ENCODE data around the gene N4BP2.
"Not testable (repeated sequence)": the region's sequence is repeated elsewhere in the genome, so short reads cannot be mapped to it uniquely, and the experiment has no call there.

Gene N4BP2

DNA sequence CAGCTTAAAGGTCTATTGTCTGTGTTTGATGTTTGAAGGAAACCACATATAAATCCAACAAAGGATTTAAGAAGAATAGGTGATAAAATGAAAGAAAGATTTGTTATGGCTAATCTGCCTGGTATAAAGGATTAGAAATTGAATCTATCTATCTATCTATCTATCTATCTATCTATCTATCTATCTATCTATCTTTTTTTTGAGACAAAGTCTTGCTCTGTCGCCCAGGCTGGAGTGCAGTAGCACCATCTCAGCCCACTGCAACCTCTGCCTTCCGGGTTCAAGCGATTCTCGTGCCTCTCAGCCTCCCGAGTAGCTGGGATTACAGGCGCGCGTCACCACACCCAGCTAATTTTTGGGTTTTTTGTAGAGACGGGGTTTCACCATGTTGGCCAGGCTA lies 79.6 kb downstream of the N4BP2 start:
- not testable (repeated sequence) for H3K27me3 ChIP-seq (ENCODE audit: control insufficient read depth, insufficient read depth, low read length); H3K4me1 ChIP-seq (ENCODE audit: control insufficient read depth, insufficient read depth, low read length); H3K36me3 ChIP-seq (ENCODE audit: control insufficient read depth, insufficient read depth, low read length); H3K9me3 ChIP-seq (ENCODE audit: control insufficient read depth, low read length); H3K4me3 ChIP-seq (ENCODE audit: low read length); H3K9ac ChIP-seq (ENCODE audit: low read length)

- Histone ChIP-seq H3K27me3 (ENCODE audit: control insufficient read depth, insufficient read depth, low read length) (no peaks in the 10 kb centered on the region), H3K4me1 (ENCODE audit: control insufficient read depth, insufficient read depth, low read length) (no peaks in the 10 kb centered on the region), H3K9me3 (ENCODE audit: control insufficient read depth, low read length) (no peaks in the 10 kb centered on the region), H3K36me3 (ENCODE audit: control insufficient read depth, insufficient read depth, low read length) (no peaks in the 10 kb centered on the region), H3K4me3 (ENCODE audit: low read length) (no peak overlapping the region), H3K9ac (ENCODE audit: low read length) (no peak overlapping the region)
Observed at GRCh38 chr4:40140196-40140595, 83.5 kb downstream of the N4BP2 start.

DNA sequence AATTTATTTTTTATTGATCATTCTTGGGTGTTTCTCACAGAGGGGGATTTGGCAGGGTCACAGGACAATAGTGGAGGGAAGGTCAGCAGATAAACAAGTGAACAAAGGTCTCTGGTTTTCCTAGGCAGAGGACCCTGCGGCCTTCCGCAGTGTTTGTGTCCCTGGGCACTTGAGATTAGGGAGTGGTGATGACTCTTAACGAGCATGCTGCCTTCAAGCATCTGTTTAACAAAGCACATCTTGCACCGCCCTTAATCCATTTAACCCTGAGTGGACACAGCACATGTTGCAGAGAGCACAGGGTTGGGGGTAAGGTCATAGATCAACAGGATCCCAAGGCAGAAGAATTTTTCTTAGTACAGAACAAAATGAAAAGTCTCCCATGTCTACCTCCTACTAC lies 83.9 kb downstream of the N4BP2 start:
- H3K9ac ChIP-seq (ENCODE audit: low read length); H3K9me3 ChIP-seq (ENCODE audit: control insufficient read depth, low read length); H3K4me3 ChIP-seq (ENCODE audit: low read length); H3K36me3 ChIP-seq (ENCODE audit: control insufficient read depth, insufficient read depth, low read length); H3K27me3 ChIP-seq (ENCODE audit: control insufficient read depth, insufficient read depth, low read length); H3K4me1 ChIP-seq (ENCODE audit: control insufficient read depth, insufficient read depth, low read length): not testable (repeated sequence)

DNA sequence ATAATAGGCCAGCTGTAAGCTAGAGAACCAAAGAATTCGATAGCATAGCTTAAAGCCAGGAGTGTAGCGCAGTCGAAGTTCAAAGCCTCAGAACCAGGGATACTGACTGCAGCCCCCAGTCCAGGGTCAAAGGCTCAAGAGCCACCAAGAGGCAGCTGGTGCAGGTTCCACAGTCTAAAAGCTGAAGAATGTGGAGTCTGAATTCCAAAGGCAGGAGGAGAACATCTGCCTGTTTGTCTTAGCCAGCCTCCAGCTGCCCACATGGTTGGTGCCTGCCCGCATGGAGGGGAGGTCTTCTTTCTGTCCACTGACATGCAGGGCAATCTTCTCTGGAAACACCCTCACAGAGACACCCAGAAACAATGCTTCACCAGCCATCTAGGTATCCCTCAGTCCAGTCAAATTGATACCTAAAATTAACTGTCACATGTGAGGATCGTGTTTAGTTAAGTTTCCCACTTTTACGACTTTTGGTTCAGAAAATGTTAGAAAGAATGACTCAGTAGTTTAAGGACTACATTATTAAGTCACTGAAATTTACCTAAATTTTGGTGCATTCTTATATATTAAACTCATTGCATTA lies 87.4 kb downstream of the N4BP2 start:
- no peak overlapping the region for H3K4me3 ChIP-seq (ENCODE audit: low read length)
- no peaks in the 10 kb centered on the region for H3K4me1 ChIP-seq (ENCODE audit: control insufficient read depth, insufficient read depth, low read length)
- H3K36me3 ChIP-seq (ENCODE audit: control insufficient read depth, insufficient read depth, low read length), result no peaks in the 10 kb centered on the region
- H3K9ac ChIP-seq (ENCODE audit: low read length), result no peak overlapping the region
- no peaks in the 10 kb centered on the region for H3K27me3 ChIP-seq (ENCODE audit: control insufficient read depth, insufficient read depth, low read length)
- H3K9me3 ChIP-seq (ENCODE audit: control insufficient read depth, low read length), result no peaks in the 10 kb centered on the region

GRCh38 chr4:40144716-40145115 lies 88.1 kb downstream of the N4BP2 start:
- H3K4me3 ChIP-seq (ENCODE audit: low read length), result no peak overlapping the region
- no peaks in the 10 kb centered on the region for H3K36me3 ChIP-seq (ENCODE audit: control insufficient read depth, insufficient read depth, low read length)
- no peak overlapping the region for H3K9ac ChIP-seq (ENCODE audit: low read length)
- H3K9me3 ChIP-seq (ENCODE audit: control insufficient read depth, low read length), result no peaks in the 10 kb centered on the region
- H3K27me3 ChIP-seq (ENCODE audit: control insufficient read depth, insufficient read depth, low read length), result no peaks in the 10 kb centered on the region
- no peaks in the 10 kb centered on the region for H3K4me1 ChIP-seq (ENCODE audit: control insufficient read depth, insufficient read depth, low read length)

GRCh38 chr4:40147490-40147889 lies 90.8 kb downstream of the N4BP2 start:
- not testable (repeated sequence) for H3K9ac ChIP-seq (ENCODE audit: low read length); H3K4me3 ChIP-seq (ENCODE audit: low read length); H3K9me3 ChIP-seq (ENCODE audit: control insufficient read depth, low read length); H3K27me3 ChIP-seq (ENCODE audit: control insufficient read depth, insufficient read depth, low read length); H3K4me1 ChIP-seq (ENCODE audit: control insufficient read depth, insufficient read depth, low read length); H3K36me3 ChIP-seq (ENCODE audit: control insufficient read depth, insufficient read depth, low read length)

DNA sequence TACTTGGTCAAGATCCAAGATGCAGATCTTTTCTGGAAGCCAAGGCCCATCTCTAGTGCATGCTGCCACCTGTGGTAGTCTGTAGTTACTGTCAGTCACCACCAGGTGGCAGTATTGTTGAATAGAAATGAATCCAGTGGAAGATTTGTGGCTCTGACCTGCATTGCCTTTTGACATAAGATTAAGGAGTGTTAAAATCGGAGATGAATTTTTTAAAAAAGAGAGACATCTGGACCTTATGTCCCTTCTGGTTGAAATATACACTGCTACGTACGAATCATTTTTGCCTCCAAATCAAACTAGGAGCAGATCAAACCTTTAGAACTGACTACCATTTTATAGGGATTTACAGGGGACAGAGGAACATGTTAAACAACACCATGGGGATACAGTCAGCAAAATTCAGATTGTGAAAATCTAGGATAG lies 93.3 kb downstream of the N4BP2 start:
- H3K9ac ChIP-seq (ENCODE audit: low read length), result no peak overlapping the region
- no peaks in the 10 kb centered on the region for H3K27me3 ChIP-seq (ENCODE audit: control insufficient read depth, insufficient read depth, low read length)
- H3K4me1 ChIP-seq (ENCODE audit: control insufficient read depth, insufficient read depth, low read length), result no peaks in the 10 kb centered on the region
- H3K36me3 ChIP-seq (ENCODE audit: control insufficient read depth, insufficient read depth, low read length), result no peaks in the 10 kb centered on the region
- no peaks in the 10 kb centered on the region for H3K9me3 ChIP-seq (ENCODE audit: control insufficient read depth, low read length)
- no peak overlapping the region for H3K4me3 ChIP-seq (ENCODE audit: low read length)

DNA sequence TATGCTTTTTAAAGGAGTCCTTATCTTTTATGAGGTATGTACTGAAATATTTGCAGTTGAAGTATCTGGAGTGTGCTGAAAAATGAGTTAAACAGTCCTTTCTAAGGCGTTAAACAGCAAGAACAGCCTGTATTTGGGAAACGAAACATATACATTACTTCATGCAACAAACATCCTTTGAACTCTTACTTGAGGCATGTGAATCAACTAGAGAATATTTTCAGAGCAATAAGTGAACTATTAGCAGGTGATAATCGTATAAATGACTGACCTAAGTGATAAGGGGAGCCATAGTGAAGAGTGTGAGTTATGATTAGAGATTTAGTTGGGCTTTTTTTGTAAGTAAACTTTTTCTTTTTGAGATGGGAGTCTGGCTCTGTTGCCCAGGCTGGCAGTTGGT lies 94.3 kb downstream of the N4BP2 start:
- no peak overlapping the region for H3K9ac ChIP-seq (ENCODE audit: low read length)
- no peaks in the 10 kb centered on the region for H3K9me3 ChIP-seq (ENCODE audit: control insufficient read depth, low read length)
- no peak overlapping the region for H3K4me3 ChIP-seq (ENCODE audit: low read length)
- H3K27me3 ChIP-seq (ENCODE audit: control insufficient read depth, insufficient read depth, low read length), result no peaks in the 10 kb centered on the region
- H3K36me3 ChIP-seq (ENCODE audit: control insufficient read depth, insufficient read depth, low read length), result no peaks in the 10 kb centered on the region
- H3K4me1 ChIP-seq (ENCODE audit: control insufficient read depth, insufficient read depth, low read length), result no peaks in the 10 kb centered on the region

DNA sequence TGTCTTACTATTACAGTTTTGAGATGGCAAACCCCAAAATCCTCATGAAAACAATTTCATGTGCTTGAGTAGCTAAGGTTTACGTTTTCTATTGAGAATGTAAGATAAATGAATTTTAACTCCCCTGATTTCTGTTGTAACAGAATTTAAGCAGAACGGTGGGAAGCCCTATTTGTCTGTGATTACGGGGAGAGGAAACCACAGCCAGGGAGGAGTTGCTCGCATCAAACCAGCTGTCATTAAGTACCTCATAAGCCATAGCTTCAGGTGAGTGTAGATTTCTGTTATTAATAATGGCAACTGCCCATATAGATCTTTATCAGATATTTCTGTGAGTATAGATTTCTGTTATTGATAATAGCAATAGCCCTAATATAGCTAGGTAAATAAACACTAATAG lies 96.0 kb downstream of the N4BP2 start:
- Histone ChIP-seq H3K27me3 (ENCODE audit: control insufficient read depth, insufficient read depth, low read length) (no peaks in the 10 kb centered on the region), H3K4me3 (ENCODE audit: low read length) (no peak overlapping the region), H3K9ac (ENCODE audit: low read length) (no peak overlapping the region), H3K36me3 (ENCODE audit: control insufficient read depth, insufficient read depth, low read length) (no peaks in the 10 kb centered on the region), H3K9me3 (ENCODE audit: control insufficient read depth, low read length) (no peaks in the 10 kb centered on the region), H3K4me1 (ENCODE audit: control insufficient read depth, insufficient read depth, low read length) (no peaks in the 10 kb centered on the region)

GRCh38 chr4:40157436-40157835 lies 100.8 kb downstream of the N4BP2 start:
- Histone ChIP-seq H3K9me3 (ENCODE audit: control insufficient read depth, low read length) (no peaks in the 10 kb centered on the region), H3K36me3 (ENCODE audit: control insufficient read depth, insufficient read depth, low read length) (no peaks in the 10 kb centered on the region), H3K4me1 (ENCODE audit: control insufficient read depth, insufficient read depth, low read length) (no peaks in the 10 kb centered on the region), H3K9ac (ENCODE audit: low read length) (no peak overlapping the region), H3K27me3 (ENCODE audit: control insufficient read depth, insufficient read depth, low read length) (no peaks in the 10 kb centered on the region), H3K4me3 (ENCODE audit: low read length) (no peak overlapping the region)

DNA sequence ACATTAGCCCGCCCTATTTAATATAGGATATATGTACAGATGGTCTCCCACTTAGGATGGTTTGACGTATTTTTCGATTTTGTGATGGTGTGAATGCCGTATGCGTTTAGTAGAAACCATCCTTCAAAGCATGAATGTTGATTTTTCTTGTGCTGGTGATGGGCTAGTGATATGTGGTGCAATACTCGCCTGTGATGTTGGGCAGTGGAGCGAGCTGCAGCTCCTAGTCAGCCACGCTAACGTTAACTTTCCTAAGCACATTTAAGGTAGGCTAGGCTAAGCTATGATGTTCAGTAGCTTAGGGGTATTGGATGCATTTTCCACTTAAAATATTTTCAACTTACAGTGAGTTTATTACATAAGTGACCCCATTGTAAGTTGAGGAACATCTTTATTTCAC lies 103.6 kb downstream of the N4BP2 start:
- Histone ChIP-seq H3K9ac (ENCODE audit: low read length) (no peak overlapping the region), H3K4me1 (ENCODE audit: control insufficient read depth, insufficient read depth, low read length) (no peaks in the 10 kb centered on the region), H3K9me3 (ENCODE audit: control insufficient read depth, low read length) (no peaks in the 10 kb centered on the region), H3K4me3 (ENCODE audit: low read length) (no peak overlapping the region), H3K27me3 (ENCODE audit: control insufficient read depth, insufficient read depth, low read length) (no peaks in the 10 kb centered on the region), H3K36me3 (ENCODE audit: control insufficient read depth, insufficient read depth, low read length) (no peaks in the 10 kb centered on the region)

GRCh38 chr4:40164459-40164858 lies 107.8 kb downstream of the N4BP2 start:
- Histone ChIP-seq H3K9ac (ENCODE audit: low read length) (no peak overlapping the region), H3K27me3 (ENCODE audit: control insufficient read depth, insufficient read depth, low read length) (no peaks in the 10 kb centered on the region), H3K36me3 (ENCODE audit: control insufficient read depth, insufficient read depth, low read length) (no peaks in the 10 kb centered on the region), H3K4me3 (ENCODE audit: low read length) (no peak overlapping the region), H3K9me3 (ENCODE audit: control insufficient read depth, low read length) (no peaks in the 10 kb centered on the region), H3K4me1 (ENCODE audit: control insufficient read depth, insufficient read depth, low read length) (no peaks in the 10 kb centered on the region)

DNA sequence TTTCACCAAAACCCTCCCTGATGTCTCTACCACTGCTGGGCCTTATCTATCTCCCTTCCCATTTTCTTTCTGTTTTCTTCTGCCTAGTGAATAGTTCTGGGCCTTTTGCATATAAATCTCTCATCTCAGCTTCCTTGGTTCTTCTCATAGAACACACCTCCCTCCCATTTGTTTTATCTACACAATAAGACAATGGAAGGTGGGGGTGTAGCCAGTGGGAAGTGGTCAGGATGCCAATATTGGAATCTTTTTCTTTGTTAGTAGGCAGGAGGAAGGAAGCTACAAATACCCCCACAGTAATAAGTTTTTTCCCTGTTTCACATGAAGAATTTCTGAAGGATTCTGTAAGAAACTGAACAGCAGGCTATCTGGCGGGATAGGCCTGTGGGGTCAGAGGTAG lies 109.3 kb downstream of the N4BP2 start:
- Histone ChIP-seq H3K4me1 (ENCODE audit: control insufficient read depth, insufficient read depth, low read length) (no peaks in the 10 kb centered on the region), H3K9me3 (ENCODE audit: control insufficient read depth, low read length) (no peaks in the 10 kb centered on the region), H3K36me3 (ENCODE audit: control insufficient read depth, insufficient read depth, low read length) (no peaks in the 10 kb centered on the region), H3K27me3 (ENCODE audit: control insufficient read depth, insufficient read depth, low read length) (no peaks in the 10 kb centered on the region), H3K4me3 (ENCODE audit: low read length) (no peak overlapping the region), H3K9ac (ENCODE audit: low read length) (no peak overlapping the region)
